Neural progenitor cell (in vitro differentiated cells): ENCODE results near the gene MCCD1. TPM values are rescaled to one million over a fixed set of nuclear protein-coding genes. Genes with fewer than 3 reads are reported as not detected.
"Not testable (repeated sequence)": the region's sequence is repeated elsewhere in the genome, so short reads cannot be mapped to it uniquely, and the experiment has no call there.

ENCODE experiments used
- DNase-seq: peaks from one replicate; pipeline ENCODE4 v3.0.0-alpha.2; 2016; ENCODE audit warnings: low spot score
- H2AFZ ChIP-seq: fragments of 200-600 bp; sonication (generic); replicated peaks from 2 replicates; pipeline ENCODE4 v1.6.1; 2016; ENCODE audit warnings: antibody characterized with exemption
- H3F3A ChIP-seq: fragments of 200-600 bp; sonication (generic); 2 replicates; pipeline ENCODE4 v1.6.1; 2016; ENCODE audit warnings: antibody characterized with exemption, low read depth
- H3K27ac ChIP-seq: fragments of 200-600 bp; sonication (generic); 2 replicates; pipeline ENCODE4 v1.5.1; 2016; ENCODE audit warnings: mild to moderate bottlenecking
- H3K27me3 ChIP-seq: fragments of 200-600 bp; sonication (generic); 2 replicates; pipeline ENCODE4 v1.6.1; 2016; ENCODE audit warnings: mild to moderate bottlenecking, moderate library complexity
- H3K36me3 ChIP-seq: fragments of 200-600 bp; sonication (generic); 2 replicates; pipeline ENCODE4 v1.5.1; 2016
- H3K4me1 ChIP-seq: fragments of 200-600 bp; sonication (generic); 2 replicates; pipeline ENCODE4 v1.6.1; 2016; ENCODE audit warnings: mixed run types
- H3K4me2 ChIP-seq: fragments of 200-600 bp; sonication (generic); 2 replicates; pipeline ENCODE4 v1.6.1; 2016
- H3K4me3 ChIP-seq: fragments of 200-600 bp; sonication (generic); 2 replicates; pipeline ENCODE4 v1.5.1; 2016
- H3K79me2 ChIP-seq: fragments of 200-600 bp; sonication (generic); 2 replicates; pipeline ENCODE4 v1.6.1; 2016; ENCODE audit warnings: low read depth
- H3K9ac ChIP-seq: fragments of 200-600 bp; sonication (generic); 2 replicates; pipeline ENCODE4 v1.6.1; 2016
- H3K9me3 ChIP-seq: fragments of 200-600 bp; sonication (generic); 2 replicates; pipeline ENCODE4 v1.5.1; 2016; ENCODE audit warnings: low read depth
- H4K20me1 ChIP-seq: fragments of 200-600 bp; sonication (generic); 2 replicates; pipeline ENCODE4 v1.6.1; 2016; ENCODE audit warnings: low read depth
- H3K27ac Mint-ChIP-seq: 3 replicates; pipeline ENCODE4 v1.8.0; 2021; ENCODE audit warnings: mixed read lengths
- H3K27me3 Mint-ChIP-seq: 2 replicates; pipeline ENCODE4 v1.8.0; 2022; ENCODE audit warnings: low read depth, mild to moderate bottlenecking, inconsistent platforms, moderate library complexity, mixed read lengths; ENCODE audit not compliant: insufficient read depth
- H3K36me3 Mint-ChIP-seq: 3 replicates; pipeline ENCODE4 v1.8.0; 2021; ENCODE audit warnings: mixed read lengths
- H3K4me1 Mint-ChIP-seq: 3 replicates; pipeline ENCODE4 v1.8.0; 2021; ENCODE audit warnings: mixed read lengths
- H3K4me3 Mint-ChIP-seq: 3 replicates; pipeline ENCODE4 v1.8.0; 2021; ENCODE audit warnings: mild to moderate bottlenecking, moderate library complexity, mixed read lengths
- H3K9me3 Mint-ChIP-seq: 3 replicates; pipeline ENCODE4 v1.8.0; 2020; ENCODE audit warnings: mixed read lengths
- CTCF ChIP-seq: fragments of 200-600 bp; sonication (generic); IDR thresholded peaks from 2 replicates; pipeline ENCODE4 v1.5.1; 2017; ENCODE audit warnings: antibody characterized with exemption, mild to moderate bottlenecking
- EZH2 ChIP-seq: fragments of 200-600 bp; sonication (generic); IDR thresholded peaks from 2 replicates; pipeline ENCODE4 v1.6.1; 2017; ENCODE audit warnings: antibody characterized with exemption, mild to moderate bottlenecking, moderate library complexity
- EZH2phosphoT487 ChIP-seq: fragments of 200-600 bp; sonication (generic); IDR thresholded peaks from 2 replicates; pipeline ENCODE4 v1.6.1; 2017; ENCODE audit warnings: antibody characterized with exemption
- total RNA-seq: library from RNA; depleted of rRNA; stranded (reverse); fragments of >200 nt; gene quantifications from 2 replicates; pipeline ENCODE4 v1.2.3, GENCODE V29; 2015; ENCODE audit warnings: low replicate concordance

MCCD1 gene
- total RNA-seq, 1 donor from 2014 or later = not detected

GRCh38 chr6:31480574-31480973 is 48.2 kb upstream of the MCCD1 start:
- Mint-ChIP-seq H3K27ac (no peak overlapping the region), H3K4me1 (peaks cover 3% of the 10 kb centered on the region), H3K4me3 (no peak overlapping the region), H3K27me3 (peaks cover 10% of the 10 kb centered on the region), H3K9me3 (no peaks in the 10 kb centered on the region), H3K36me3 (no peaks in the 10 kb centered on the region)
- no peak for TF ChIP-seq EZH2phosphoT487
- TF ChIP-seq CTCF = no peak
- no peak for TF ChIP-seq EZH2
- Histone ChIP-seq H3K9ac (no peak overlapping the region), H3F3A (no peaks in the 10 kb centered on the region), H3K27ac (no peak overlapping the region), H3K36me3 (no peaks in the 10 kb centered on the region), H2AFZ (no peak overlapping the region), H4K20me1 (no peaks in the 10 kb centered on the region), H3K27me3 (no peaks in the 10 kb centered on the region), H3K4me1 (peaks cover 4% of the 10 kb centered on the region), H3K79me2 (no peaks in the 10 kb centered on the region), H3K4me3 (no peak overlapping the region), H3K9me3 (no peaks in the 10 kb centered on the region), H3K4me2 (no peak overlapping the region)
- no peak for DNase-seq

GRCh38 chr6:31483392-31483791 is 45.4 kb upstream of the MCCD1 start:
- no peaks in the 10 kb centered on the region for H3K27me3 ChIP-seq
- H3K4me3 ChIP-seq = no peak overlapping the region
- H2AFZ ChIP-seq = no peak overlapping the region
- Mint-ChIP-seq H3K36me3 (no peaks in the 10 kb centered on the region), H3K27me3 (peaks cover 8% of the 10 kb centered on the region), H3K4me1 (peaks cover 3% of the 10 kb centered on the region), H3K4me3 (no peak overlapping the region), H3K27ac (no peak overlapping the region), H3K9me3 (peaks cover 2% of the 10 kb centered on the region)
- H4K20me1 ChIP-seq = no peaks in the 10 kb centered on the region
- no peaks in the 10 kb centered on the region for H3K36me3 ChIP-seq
- no peak overlapping the region for H3K4me2 ChIP-seq
- no peaks in the 10 kb centered on the region for H3K9me3 ChIP-seq
- H3F3A ChIP-seq = no peaks in the 10 kb centered on the region
- TF ChIP-seq EZH2phosphoT487 (no peak), CTCF (no peak), EZH2 (no peak)
- no peak for DNase-seq
- H3K27ac ChIP-seq = no peak overlapping the region
- H3K79me2 ChIP-seq = no peaks in the 10 kb centered on the region
- no peak overlapping the region for H3K9ac ChIP-seq
- H3K4me1 ChIP-seq = peaks cover 4% of the 10 kb centered on the region

GRCh38 chr6:31485055-31485454 is 43.7 kb upstream of the MCCD1 start:
- Histone ChIP-seq H3K4me3 (no peak overlapping the region), H3K9me3 (no peaks in the 10 kb centered on the region), H4K20me1 (no peaks in the 10 kb centered on the region), H3K4me1 (no peaks in the 10 kb centered on the region), H3K27ac (no peak overlapping the region), H2AFZ (no peak overlapping the region), H3K79me2 (no peaks in the 10 kb centered on the region), H3K9ac (no peak overlapping the region), H3K36me3 (no peaks in the 10 kb centered on the region), H3K4me2 (no peak overlapping the region), H3K27me3 (no peaks in the 10 kb centered on the region), H3F3A (no peaks in the 10 kb centered on the region)
- no peak for DNase-seq
- no peak overlapping the region for H3K27ac Mint-ChIP-seq
- no peak overlapping the region for H3K4me3 Mint-ChIP-seq
- TF ChIP-seq EZH2phosphoT487 = no peak
- no peak for TF ChIP-seq EZH2
- TF ChIP-seq CTCF = no peak
- H3K4me1 Mint-ChIP-seq = no peaks in the 10 kb centered on the region
- no peaks in the 10 kb centered on the region for H3K36me3 Mint-ChIP-seq
- H3K9me3 Mint-ChIP-seq = peaks cover 2% of the 10 kb centered on the region
- H3K27me3 Mint-ChIP-seq = peaks cover 3% of the 10 kb centered on the region

GRCh38 chr6:31486065-31486837 is 42.5 kb upstream of the MCCD1 start:
- not testable (repeated sequence) for H3K9ac ChIP-seq, H4K20me1 ChIP-seq, H3K27ac Mint-ChIP-seq, H3K9me3 ChIP-seq, H3K27me3 ChIP-seq, H3K4me2 ChIP-seq, H3K36me3 Mint-ChIP-seq, H3K27me3 Mint-ChIP-seq, H3K79me2 ChIP-seq, H3K9me3 Mint-ChIP-seq, H3K4me3 ChIP-seq, H2AFZ ChIP-seq, H3K4me3 Mint-ChIP-seq, H3K27ac ChIP-seq, H3K4me1 ChIP-seq, H3K4me1 Mint-ChIP-seq, H3F3A ChIP-seq, H3K36me3 ChIP-seq, DNase-seq

GRCh38 chr6:31487674-31488073 is 41.1 kb upstream of the MCCD1 start:
- not testable (repeated sequence) for H3K27ac Mint-ChIP-seq, H3K27me3 Mint-ChIP-seq, H3K27me3 ChIP-seq, H3K27ac ChIP-seq, H3K9me3 Mint-ChIP-seq, H3K36me3 Mint-ChIP-seq, H3K79me2 ChIP-seq, H3F3A ChIP-seq, H3K4me3 ChIP-seq, H3K36me3 ChIP-seq, H3K4me2 ChIP-seq, H3K9ac ChIP-seq, DNase-seq, H4K20me1 ChIP-seq, H3K4me1 Mint-ChIP-seq, H3K9me3 ChIP-seq, H2AFZ ChIP-seq, H3K4me1 ChIP-seq, H3K4me3 Mint-ChIP-seq
